SK-N-SH (cell line): ENCODE results near the gene METRNL. TPM values are rescaled to one million over a fixed set of nuclear protein-coding genes. Genes with fewer than 3 reads are reported as not detected.

Source experiments
- CTCF ChIA-PET: fragments of 300-600, 350-600 bp; formaldehyde crosslinking; extraction: SDS; loops from one replicate; lab custom pipeline; 2021; lab: Yijun Ruan, JAX
- POLR2A ChIA-PET: fragments of 350-600 bp; sonication (Branson Sonifier 250); formaldehyde crosslinking; extraction: SDS; loops from one replicate; lab custom pipeline; 2020; ENCODE audit warnings: antibody characterized with exemption, inconsistent platforms; lab: Yijun Ruan, JAX
- DNase-seq: peaks from one replicate; pipeline ENCODE4 v3.0.0; 2012
- H2AFZ ChIP-seq: fragments of 200-600 bp; sonication (generic); 2 replicates; pipeline ENCODE4 v1.8.1; 2016; ENCODE audit warnings: antibody characterized with exemption, mild to moderate bottlenecking, low read depth
- H3F3A ChIP-seq: fragments of 200-600 bp; sonication (generic); replicated peaks from 2 replicates; pipeline ENCODE3; 2016; ENCODE audit warnings: antibody characterized with exemption, mild to moderate bottlenecking; ENCODE audit not compliant: insufficient read depth
- H3K27ac ChIP-seq, 2 experiments: fragments of 200-500 bp in 1 of 2; fragments of 200-600 bp in 1 of 2; sonication (Bioruptor generic) in 1 of 2; sonication (generic), shearing (Covaris generic) in 1 of 2; 2 replicates each; pipeline versions ENCODE4 v1.5.1 to v1.6.1; 2014 to 2016; ENCODE audit warnings: low read depth in 2 of 2, inconsistent platforms in 1 of 2, low read length in 1 of 2, mild to moderate bottlenecking in 1 of 2, mixed read lengths in 1 of 2
- H3K27me3 ChIP-seq: fragments of 200-600 bp; sonication (generic), shearing (Covaris generic); 2 replicates; pipeline ENCODE4 v1.6.1; 2016; ENCODE audit warnings: mixed run types; ENCODE audit not compliant: insufficient read depth
- H3K36me3 ChIP-seq, 2 experiments: fragments of 200-500 bp in 1 of 2; fragments of 200-600 bp in 1 of 2; sonication (Bioruptor generic) in 1 of 2; sonication (generic) in 1 of 2; replicated peaks in 1 of 2; 2 replicates each; pipeline versions ENCODE3 to v1.5.1; 2014 to 2016; ENCODE audit warnings: low read length in 1 of 2, mild to moderate bottlenecking in 1 of 2; ENCODE audit not compliant: insufficient read depth in 2 of 2, control insufficient read depth in 1 of 2
- H3K4me1 ChIP-seq, 2 experiments: fragments of 200-500 bp in 1 of 2; fragments of 200-600 bp in 1 of 2; sonication (Bioruptor generic) in 1 of 2; sonication (generic), shearing (Covaris generic) in 1 of 2; 2 replicates each; pipeline versions ENCODE4 v1.5.1 to v1.6.1; 2014 to 2016; ENCODE audit warnings: low read depth in 1 of 2, low read length in 1 of 2, mixed run types in 1 of 2; ENCODE audit not compliant: insufficient read depth in 2 of 2, control insufficient read depth in 1 of 2
- H3K4me2 ChIP-seq: fragments of 200-600 bp; sonication (generic), shearing (Covaris generic); 2 replicates; pipeline ENCODE4 v1.6.1; 2017; ENCODE audit warnings: mixed run types
- H3K4me3 ChIP-seq, 2 experiments: fragments of 200-500 bp in 1 of 2; fragments of 200-600 bp in 1 of 2; sonication (Bioruptor generic) in 1 of 2; sonication (generic), shearing (Covaris generic) in 1 of 2; 2 replicates each; pipeline versions ENCODE4 v1.5.1 to v1.8.1; 2014 to 2016; ENCODE audit warnings: low read depth in 2 of 2, inconsistent platforms in 1 of 2, low read length in 1 of 2, mild to moderate bottlenecking in 1 of 2, mixed read lengths in 1 of 2, moderate library complexity in 1 of 2
- H3K79me2 ChIP-seq: fragments of 200-600 bp; sonication (generic); 2 replicates; pipeline ENCODE4 v1.8.1; 2017; ENCODE audit warnings: mild to moderate bottlenecking; ENCODE audit not compliant: insufficient read depth
- H3K9ac ChIP-seq: fragments of 200-600 bp; sonication (generic); 2 replicates; pipeline ENCODE4 v1.6.1; 2017; ENCODE audit warnings: mixed run types
- H3K9me2 ChIP-seq: fragments of 200-600 bp; sonication (generic); 2 replicates; pipeline ENCODE4 v1.6.1; 2017; ENCODE audit warnings: mixed run types
- H3K9me3 ChIP-seq: fragments of 200-600 bp; sonication (generic); 2 replicates; pipeline ENCODE4 v1.6.1; 2017; ENCODE audit warnings: mixed run types, mild to moderate bottlenecking, moderate library complexity
- H4K20me1 ChIP-seq: fragments of 200-600 bp; sonication (generic); 2 replicates; pipeline ENCODE4 v1.6.1; 2017; ENCODE audit warnings: mild to moderate bottlenecking, mixed run types; ENCODE audit not compliant: insufficient read depth
- ELF1 ChIP-seq: IDR thresholded peaks from 2 replicates; pipeline ENCODE4 v1.4.0; 2012
- EZH2phosphoT487 ChIP-seq: fragments of 200-600 bp; sonication (generic); IDR thresholded peaks from 2 replicates; pipeline ENCODE4 v1.6.1; 2017; ENCODE audit warnings: low read depth, mixed run types, mild to moderate bottlenecking, antibody characterized with exemption, moderate library complexity, borderline replicate concordance
- FOSL2 ChIP-seq: IDR thresholded peaks from 2 replicates; pipeline ENCODE4 v1.4.0; 2012; ENCODE audit warnings: low read depth, mild to moderate bottlenecking, moderate library complexity, borderline replicate concordance
- FOXJ3 ChIP-seq: sonication (generic); formaldehyde crosslinking; IDR thresholded peaks from 2 replicates; pipeline ENCODE4 v1.5.1; 2020; ENCODE audit warnings: mild to moderate bottlenecking, missing genetic modification reagents
- FOXM1 ChIP-seq: IDR thresholded peaks from 2 replicates; pipeline ENCODE4 v1.4.0; 2012; ENCODE audit warnings: low read depth, mild to moderate bottlenecking
- GABPA ChIP-seq: IDR thresholded peaks from 2 replicates; pipeline ENCODE4 v1.4.0; 2012; ENCODE audit warnings: low read depth, mild to moderate bottlenecking
- GATA2 ChIP-seq: sonication (generic); formaldehyde crosslinking; IDR thresholded peaks from 2 replicates; pipeline ENCODE4 v1.5.0; 2020; ENCODE audit warnings: mild to moderate bottlenecking, missing genetic modification reagents
- JUND ChIP-seq: IDR thresholded peaks from 2 replicates; pipeline ENCODE4 v1.4.0; 2012
- MEF2A ChIP-seq: IDR thresholded peaks from 2 replicates; pipeline ENCODE4 v1.4.0; 2012; ENCODE audit warnings: low read depth, borderline replicate concordance
- MXI1 ChIP-seq: IDR thresholded peaks from 2 replicates; pipeline ENCODE4 v1.6.1; 2012; ENCODE audit warnings: mild to moderate bottlenecking, low read depth, low read length, improper control_type of control experiment
- NFIC ChIP-seq: IDR thresholded peaks from 2 replicates; pipeline ENCODE4 v1.4.0; 2012; ENCODE audit warnings: borderline replicate concordance
- NRF1 ChIP-seq: IDR thresholded peaks from 2 replicates; pipeline ENCODE4 v1.6.1; 2012; ENCODE audit warnings: low read depth, mild to moderate bottlenecking, low read length
- PBX3 ChIP-seq: IDR thresholded peaks from 2 replicates; pipeline ENCODE4; 2012
- POLR2AphosphoS5 ChIP-seq: IDR thresholded peaks from 2 replicates; pipeline ENCODE4 v1.6.1; 2012; ENCODE audit warnings: low read depth, low read length
- RAD21 ChIP-seq: IDR thresholded peaks from 2 replicates; pipeline ENCODE4 v1.6.1; 2012; ENCODE audit warnings: mild to moderate bottlenecking, low read length
- RCOR1 ChIP-seq: fragments of 150-350 bp; IDR thresholded peaks from 2 replicates; pipeline ENCODE4 v1.6.1; 2017; ENCODE audit warnings: antibody characterized with exemption, low read length
- SIN3A ChIP-seq: IDR thresholded peaks from 2 replicates; pipeline ENCODE4 v1.6.1; 2012; ENCODE audit warnings: low read depth, mild to moderate bottlenecking, low read length, moderate library complexity, borderline replicate concordance
- TAF1 ChIP-seq: IDR thresholded peaks from 2 replicates; pipeline ENCODE4 v1.6.1; 2012; ENCODE audit warnings: low read depth, mild to moderate bottlenecking, low read length, moderate library complexity, borderline replicate concordance
- TCF12 ChIP-seq: IDR thresholded peaks from 2 replicates; pipeline ENCODE4 v1.4.0; 2012
- TEAD4 ChIP-seq: IDR thresholded peaks from 2 replicates; pipeline ENCODE4 v1.4.0; 2012; ENCODE audit warnings: mild to moderate bottlenecking, borderline replicate concordance; ENCODE audit not compliant: insufficient read depth
- USF1 ChIP-seq: IDR thresholded peaks from 2 replicates; pipeline ENCODE4 v1.4.0; 2012; ENCODE audit warnings: low read depth, borderline replicate concordance
- YY1 ChIP-seq: IDR thresholded peaks from 2 replicates; pipeline ENCODE4 v1.4.0; 2012; ENCODE audit warnings: low read depth, mild to moderate bottlenecking
- WGBS: methylation state at CpG from one replicate; pipeline ENCODE4 v1.1.6; 2017; ENCODE audit warnings: low lambda C conversion rate; 5-methylcytosine and 5-hydroxymethylcytosine counted together
- polyA plus RNA-seq, 3 experiments: library from polyadenylated mRNA; depleted of rRNA; stranded (reverse); fragments of >200 nt; gene quantifications; 2 replicates each; pipeline ENCODE4 v1.2.3, GENCODE V29; 2012
- TF ChIP-seq, protein P1 (sequence below): IDR thresholded peaks from 2 replicates; pipeline ENCODE4 v1.4.0; 2012; ENCODE audit warnings: low read depth, borderline replicate concordance
- TF ChIP-seq, protein P2 (sequence below): fragments of 200-600 bp; sonication (generic); IDR thresholded peaks from 2 replicates; pipeline ENCODE4 v1.6.1; 2017; ENCODE audit warnings: antibody characterized with exemption, mild to moderate bottlenecking, moderate library complexity
- TF ChIP-seq, protein P3 (sequence below): fragments of 150-350 bp; IDR thresholded peaks from 2 replicates; pipeline ENCODE4 v1.6.1; 2017; ENCODE audit warnings: antibody characterized with exemption, low read length, low read depth, borderline replicate concordance
- TF ChIP-seq, protein P4 (sequence below): fragments of 150-350 bp; IDR thresholded peaks from 2 replicates; pipeline ENCODE4 v1.6.1; 2016; ENCODE audit warnings: mild to moderate bottlenecking, low read depth, low read length

The METRNL gene
- polyA plus RNA-seq, 1 of the 3 experiments (the other 2 are of a cell fraction), result 75.5 TPM

DNA sequence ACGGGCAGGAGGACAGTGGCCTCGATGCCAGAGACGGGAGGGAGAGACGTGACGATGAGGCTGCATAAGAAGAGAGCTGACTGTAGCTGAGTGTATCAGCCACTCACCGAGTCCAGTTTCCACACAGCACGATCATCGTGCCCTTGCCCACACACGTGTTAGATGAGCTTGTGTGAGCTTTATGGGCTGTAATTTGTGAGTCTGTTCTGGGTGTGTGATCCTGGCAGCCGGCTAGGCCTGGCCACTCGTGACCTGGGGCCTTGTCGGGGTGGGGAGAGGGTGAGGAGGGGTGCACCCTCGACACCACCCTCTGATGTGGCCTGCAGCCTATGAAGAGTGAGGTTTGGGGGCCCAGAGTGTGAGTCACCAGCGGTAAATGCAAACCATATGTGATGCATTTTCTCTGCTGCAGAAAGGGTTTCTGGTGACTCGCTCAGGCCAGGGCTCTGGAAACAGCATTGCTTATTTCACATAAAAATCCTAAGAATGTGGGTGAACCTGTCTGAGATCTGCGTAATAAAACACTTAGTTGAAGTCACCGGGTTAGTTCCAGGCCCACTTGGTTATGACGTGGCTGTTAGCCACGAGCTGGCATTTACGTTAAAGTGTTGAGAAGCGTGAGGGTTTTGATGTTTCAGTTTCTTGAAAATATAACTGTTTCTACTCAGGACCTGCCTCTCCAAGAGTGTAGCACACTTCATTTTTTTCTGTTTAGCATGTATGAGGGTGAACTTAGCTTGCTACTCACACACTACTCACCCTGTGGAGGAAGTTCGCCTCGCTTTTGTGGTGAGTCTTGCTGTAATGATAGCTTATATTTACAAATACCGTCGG, 4.2 kb downstream of the METRNL start:
- Histone ChIP-seq H3K9me2 (no peaks in the 10 kb centered on the region), H3K4me1 (peaks cover 31 to 38% of the 10 kb centered on the region in 2 experiments), H3K27me3 (no peaks in the 10 kb centered on the region), H3K79me2 (peaks cover 73% of the 10 kb centered on the region), H3F3A (peaks cover 30% of the 10 kb centered on the region), H3K36me3 (peaks cover 13 to 21% of the 10 kb centered on the region in 2 experiments), H4K20me1 (peaks cover 72% of the 10 kb centered on the region), H3K27ac (peak overlapping the region; percentile 93), H3K4me2 (peak overlapping the region; percentile 97), H3K9ac (peak overlapping the region; percentile 29), H2AFZ (no peak overlapping the region), H3K9me3 (no peaks in the 10 kb centered on the region), H3K4me3 (peak overlapping the region; percentile 21 to 26; a peak in 3 of 4 replicates)
- DNase-seq, result peak; percentile 93
- ChIA-PET CTCF (interaction anchor here (0.7 to 2.0 kb wide), 8 partner anchors 12 to 309 kb away, joined by 3 to 6 read pairs (median 4); no protein-coding TSS in a partner anchor), POLR2A (no interaction called here)
- WGBS, result 17% methylated on average over 25 of the region's 25 CpGs
- no peak for TF ChIP-seq ELF1
- peak; percentile 100 for TF ChIP-seq TCF12
- peak; percentile 87 for TF ChIP-seq SIN3A
- no peak for TF ChIP-seq FOXJ3 (CRISPR knock-in tag)
- TF ChIP-seq TEAD4, result peak; percentile 98
- no peak for TF ChIP-seq NRF1
- peak; percentile 54; the same call in 1 of the 2 replicates for TF ChIP-seq USF1
- no peak for TF ChIP-seq EZH2phosphoT487
- TF ChIP-seq JUND, result peak; percentile 99; the same call in 1 of the 2 replicates
- TF ChIP-seq, protein P1, sequence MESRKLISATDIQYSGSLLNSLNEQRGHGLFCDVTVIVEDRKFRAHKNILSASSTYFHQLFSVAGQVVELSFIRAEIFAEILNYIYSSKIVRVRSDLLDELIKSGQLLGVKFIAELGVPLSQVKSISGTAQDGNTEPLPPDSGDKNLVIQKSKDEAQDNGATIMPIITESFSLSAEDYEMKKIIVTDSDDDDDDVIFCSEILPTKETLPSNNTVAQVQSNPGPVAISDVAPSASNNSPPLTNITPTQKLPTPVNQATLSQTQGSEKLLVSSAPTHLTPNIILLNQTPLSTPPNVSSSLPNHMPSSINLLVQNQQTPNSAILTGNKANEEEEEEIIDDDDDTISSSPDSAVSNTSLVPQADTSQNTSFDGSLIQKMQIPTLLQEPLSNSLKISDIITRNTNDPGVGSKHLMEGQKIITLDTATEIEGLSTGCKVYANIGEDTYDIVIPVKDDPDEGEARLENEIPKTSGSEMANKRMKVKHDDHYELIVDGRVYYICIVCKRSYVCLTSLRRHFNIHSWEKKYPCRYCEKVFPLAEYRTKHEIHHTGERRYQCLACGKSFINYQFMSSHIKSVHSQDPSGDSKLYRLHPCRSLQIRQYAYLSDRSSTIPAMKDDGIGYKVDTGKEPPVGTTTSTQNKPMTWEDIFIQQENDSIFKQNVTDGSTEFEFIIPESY, result no peak
- TF ChIP-seq MEF2A, result no peak
- peak; percentile 66 for TF ChIP-seq RCOR1
- TF ChIP-seq FOSL2, result peak; percentile 99; the same call in 1 of the 2 replicates
- TF ChIP-seq POLR2AphosphoS5, result peak; percentile 86; the same call in 1 of the 2 replicates
- peak; percentile 76 for TF ChIP-seq MXI1
- no peak for TF ChIP-seq GATA2 (CRISPR knock-in tag)
- peak; percentile 62; the same call in 1 of the 2 replicates for TF ChIP-seq TAF1
- TF ChIP-seq RAD21, result no peak; the same call in 1 of the 2 replicates
- TF ChIP-seq FOXM1, result no peak
- no peak for TF ChIP-seq YY1
- peak; percentile 65; the same call in 1 of the 2 replicates for TF ChIP-seq NFIC
- TF ChIP-seq PBX3, result peak; percentile 86
- TF ChIP-seq GABPA, result no peak
- TF ChIP-seq, protein P2, sequence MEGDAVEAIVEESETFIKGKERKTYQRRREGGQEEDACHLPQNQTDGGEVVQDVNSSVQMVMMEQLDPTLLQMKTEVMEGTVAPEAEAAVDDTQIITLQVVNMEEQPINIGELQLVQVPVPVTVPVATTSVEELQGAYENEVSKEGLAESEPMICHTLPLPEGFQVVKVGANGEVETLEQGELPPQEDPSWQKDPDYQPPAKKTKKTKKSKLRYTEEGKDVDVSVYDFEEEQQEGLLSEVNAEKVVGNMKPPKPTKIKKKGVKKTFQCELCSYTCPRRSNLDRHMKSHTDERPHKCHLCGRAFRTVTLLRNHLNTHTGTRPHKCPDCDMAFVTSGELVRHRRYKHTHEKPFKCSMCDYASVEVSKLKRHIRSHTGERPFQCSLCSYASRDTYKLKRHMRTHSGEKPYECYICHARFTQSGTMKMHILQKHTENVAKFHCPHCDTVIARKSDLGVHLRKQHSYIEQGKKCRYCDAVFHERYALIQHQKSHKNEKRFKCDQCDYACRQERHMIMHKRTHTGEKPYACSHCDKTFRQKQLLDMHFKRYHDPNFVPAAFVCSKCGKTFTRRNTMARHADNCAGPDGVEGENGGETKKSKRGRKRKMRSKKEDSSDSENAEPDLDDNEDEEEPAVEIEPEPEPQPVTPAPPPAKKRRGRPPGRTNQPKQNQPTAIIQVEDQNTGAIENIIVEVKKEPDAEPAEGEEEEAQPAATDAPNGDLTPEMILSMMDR, result no peak; the same call in 1 of the 2 replicates
- TF ChIP-seq, protein P3, sequence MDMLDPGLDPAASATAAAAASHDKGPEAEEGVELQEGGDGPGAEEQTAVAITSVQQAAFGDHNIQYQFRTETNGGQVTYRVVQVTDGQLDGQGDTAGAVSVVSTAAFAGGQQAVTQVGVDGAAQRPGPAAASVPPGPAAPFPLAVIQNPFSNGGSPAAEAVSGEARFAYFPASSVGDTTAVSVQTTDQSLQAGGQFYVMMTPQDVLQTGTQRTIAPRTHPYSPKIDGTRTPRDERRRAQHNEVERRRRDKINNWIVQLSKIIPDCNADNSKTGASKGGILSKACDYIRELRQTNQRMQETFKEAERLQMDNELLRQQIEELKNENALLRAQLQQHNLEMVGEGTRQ, result peak; percentile 30
- TF ChIP-seq, protein P4, sequence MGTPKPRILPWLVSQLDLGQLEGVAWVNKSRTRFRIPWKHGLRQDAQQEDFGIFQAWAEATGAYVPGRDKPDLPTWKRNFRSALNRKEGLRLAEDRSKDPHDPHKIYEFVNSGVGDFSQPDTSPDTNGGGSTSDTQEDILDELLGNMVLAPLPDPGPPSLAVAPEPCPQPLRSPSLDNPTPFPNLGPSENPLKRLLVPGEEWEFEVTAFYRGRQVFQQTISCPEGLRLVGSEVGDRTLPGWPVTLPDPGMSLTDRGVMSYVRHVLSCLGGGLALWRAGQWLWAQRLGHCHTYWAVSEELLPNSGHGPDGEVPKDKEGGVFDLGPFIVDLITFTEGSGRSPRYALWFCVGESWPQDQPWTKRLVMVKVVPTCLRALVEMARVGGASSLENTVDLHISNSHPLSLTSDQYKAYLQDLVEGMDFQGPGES, result no peak
